HG03378 (cell line): ENCODE results near the gene ACIN1.
"Not testable (repeated sequence)": the region's sequence is repeated elsewhere in the genome, so short reads cannot be mapped to it uniquely, and the experiment has no call there.

Source experiments
- ATAC-seq: cut with Tn5 transposase; IDR thresholded peaks from one replicate; pipeline ENCODE4 v1.9.1; 2021; ENCODE audit warnings: mild to moderate bottlenecking, moderate library complexity; ENCODE audit not compliant: unreplicated experiment

ACIN1 gene

DNA sequence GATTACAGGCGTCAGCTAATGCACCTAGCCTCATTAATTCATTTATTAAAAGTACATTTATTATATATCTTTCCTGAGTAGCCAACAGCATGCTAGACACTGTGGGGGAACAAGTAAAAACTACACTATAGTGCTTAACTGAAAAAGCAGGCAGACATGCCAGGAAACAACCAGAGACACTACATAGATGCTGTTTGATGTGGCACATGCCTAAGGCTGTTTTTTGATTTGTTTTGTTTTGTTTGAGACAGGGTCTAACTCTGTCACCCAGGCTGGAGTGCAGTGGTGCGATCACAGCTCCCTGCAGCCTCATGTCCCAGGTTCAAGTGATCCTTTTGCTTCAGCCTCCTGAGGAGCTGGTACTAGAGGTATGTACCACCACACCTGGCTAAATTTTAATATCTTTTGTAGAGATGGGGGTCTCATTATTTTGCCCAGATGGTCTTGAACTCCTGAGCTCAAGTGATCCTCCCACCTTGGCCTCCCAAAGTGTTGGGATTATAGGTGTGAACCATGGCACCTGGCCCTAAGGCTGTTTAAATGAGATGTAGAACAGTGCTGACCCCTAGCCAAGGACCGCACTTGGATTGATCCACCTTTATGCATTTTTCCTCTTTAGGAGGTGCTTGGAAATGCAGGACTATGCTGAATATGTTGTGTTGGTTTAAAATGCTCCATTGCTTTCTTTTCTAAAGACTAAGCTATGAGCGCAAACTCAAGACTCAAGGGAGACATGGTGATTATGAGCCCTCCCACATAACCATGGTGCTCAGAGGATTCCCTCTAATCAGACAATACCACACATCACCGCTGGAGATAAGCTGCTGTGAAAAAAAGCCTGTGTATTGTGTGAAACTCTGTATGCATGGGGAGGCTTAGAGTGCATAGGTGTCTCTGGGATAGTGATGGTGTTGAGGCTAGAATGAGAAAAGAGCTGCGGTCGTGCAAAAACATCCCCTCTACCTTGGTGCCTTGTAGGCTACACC is 74.5 kb downstream of the ACIN1 start:
- no peak for ATAC-seq

DNA sequence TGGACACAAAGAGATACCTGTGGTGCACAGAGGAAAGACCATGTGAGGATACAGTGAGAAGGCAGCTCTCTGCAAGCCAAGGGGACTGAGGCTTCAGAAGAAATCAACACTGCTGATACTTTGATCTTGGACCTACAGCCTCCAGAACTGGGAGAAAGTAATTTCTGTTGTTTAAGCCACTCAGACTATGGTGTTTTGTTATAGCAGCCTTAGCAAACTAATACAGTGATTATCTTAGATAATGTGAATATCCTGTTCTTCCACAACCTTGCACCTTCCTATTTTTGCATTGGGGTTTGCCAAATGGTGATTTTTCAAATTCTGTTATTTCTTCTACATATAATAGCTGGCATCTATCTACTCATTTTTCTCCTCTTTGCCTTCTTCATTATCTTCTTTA is 76.8 kb downstream of the ACIN1 start:
- ATAC-seq = no peak

DNA sequence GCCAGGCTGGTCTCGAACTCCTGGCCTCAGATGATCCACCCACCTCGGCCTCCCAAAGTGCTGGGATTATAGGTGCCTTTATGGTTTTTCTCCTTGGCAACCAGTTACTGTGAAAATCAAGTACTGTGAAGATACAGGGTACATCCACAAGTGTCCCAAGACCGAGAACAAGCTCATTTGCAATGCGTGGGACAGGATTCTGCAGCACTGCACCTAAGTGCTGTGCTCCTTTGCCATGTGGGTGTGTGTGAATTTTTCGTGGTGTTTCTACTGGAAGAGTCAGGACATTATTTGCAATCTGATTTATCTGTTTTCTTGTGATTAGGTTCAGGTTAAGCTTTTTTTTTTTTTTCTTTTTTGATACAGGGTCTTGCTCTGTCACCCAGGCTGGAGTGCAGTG is 77.8 kb downstream of the ACIN1 start:
- ATAC-seq = no peak

DNA sequence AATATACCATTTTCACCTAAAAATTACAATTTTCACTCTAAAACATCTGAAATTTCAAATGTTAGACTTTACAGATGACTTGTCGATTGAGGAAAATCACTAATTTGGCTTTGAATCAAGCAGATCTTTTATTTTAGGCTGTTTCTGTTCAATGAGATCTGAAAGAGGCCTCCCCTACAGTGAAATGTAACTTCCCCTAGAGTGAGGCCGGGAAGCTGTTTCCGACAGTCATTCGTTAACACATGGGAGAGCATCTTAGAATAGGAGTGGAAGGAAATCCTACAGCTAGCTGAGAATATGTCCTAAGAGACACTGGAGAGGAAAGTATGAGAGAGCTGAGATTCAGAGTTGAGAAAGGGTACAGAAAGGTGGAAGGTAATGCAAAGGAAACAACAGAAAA is 79.3 kb downstream of the ACIN1 start:
- ATAC-seq = no peak

DNA sequence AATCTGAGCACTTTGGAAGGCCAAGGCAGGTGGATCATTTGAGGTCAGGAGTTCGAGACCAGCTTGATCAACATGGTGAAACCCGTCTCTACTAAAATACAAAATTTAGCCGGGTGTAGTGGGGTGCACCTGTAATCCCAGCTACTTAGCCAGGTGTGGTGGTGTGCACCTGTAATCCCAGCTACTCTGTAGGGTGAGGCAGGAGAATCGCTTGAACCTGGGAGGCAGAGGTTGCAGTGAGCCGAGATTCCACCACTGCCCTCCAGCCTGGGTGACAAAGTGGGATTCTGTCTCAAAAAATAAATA is 81.2 kb downstream of the ACIN1 start:
- ATAC-seq = not testable (repeated sequence)

DNA sequence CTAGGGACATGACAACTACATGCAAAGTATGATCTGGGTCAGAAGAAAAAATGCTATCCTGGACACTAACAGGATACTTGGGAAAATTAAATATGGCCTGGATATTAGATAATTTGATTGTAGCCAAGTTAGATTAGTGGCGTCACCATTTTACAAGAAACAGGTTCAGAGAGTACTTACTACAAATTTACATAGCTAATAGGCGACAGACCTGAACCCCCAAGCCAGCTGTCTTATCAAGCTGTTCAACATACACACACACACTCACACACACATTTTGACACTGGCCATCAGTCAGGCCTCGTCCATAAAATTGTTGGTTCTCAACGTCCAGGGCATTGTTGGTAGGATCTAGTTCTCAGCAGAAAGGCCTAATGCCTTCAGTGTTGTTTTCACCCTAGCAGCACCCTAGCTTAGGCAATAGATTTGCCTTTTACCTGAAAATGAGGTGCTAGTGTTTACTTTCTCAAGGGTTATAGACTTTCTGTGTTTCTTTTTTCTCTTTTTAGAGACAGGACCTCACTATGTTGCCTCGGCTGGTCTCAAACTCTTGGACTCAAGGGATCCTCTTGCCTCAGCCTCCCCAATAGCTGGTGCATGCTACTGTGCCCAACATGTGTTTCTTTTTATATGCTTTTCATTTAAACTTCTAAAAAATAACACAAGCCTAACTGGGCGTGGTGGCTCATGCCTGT is 81.7 kb downstream of the ACIN1 start:
- no peak for ATAC-seq

DNA sequence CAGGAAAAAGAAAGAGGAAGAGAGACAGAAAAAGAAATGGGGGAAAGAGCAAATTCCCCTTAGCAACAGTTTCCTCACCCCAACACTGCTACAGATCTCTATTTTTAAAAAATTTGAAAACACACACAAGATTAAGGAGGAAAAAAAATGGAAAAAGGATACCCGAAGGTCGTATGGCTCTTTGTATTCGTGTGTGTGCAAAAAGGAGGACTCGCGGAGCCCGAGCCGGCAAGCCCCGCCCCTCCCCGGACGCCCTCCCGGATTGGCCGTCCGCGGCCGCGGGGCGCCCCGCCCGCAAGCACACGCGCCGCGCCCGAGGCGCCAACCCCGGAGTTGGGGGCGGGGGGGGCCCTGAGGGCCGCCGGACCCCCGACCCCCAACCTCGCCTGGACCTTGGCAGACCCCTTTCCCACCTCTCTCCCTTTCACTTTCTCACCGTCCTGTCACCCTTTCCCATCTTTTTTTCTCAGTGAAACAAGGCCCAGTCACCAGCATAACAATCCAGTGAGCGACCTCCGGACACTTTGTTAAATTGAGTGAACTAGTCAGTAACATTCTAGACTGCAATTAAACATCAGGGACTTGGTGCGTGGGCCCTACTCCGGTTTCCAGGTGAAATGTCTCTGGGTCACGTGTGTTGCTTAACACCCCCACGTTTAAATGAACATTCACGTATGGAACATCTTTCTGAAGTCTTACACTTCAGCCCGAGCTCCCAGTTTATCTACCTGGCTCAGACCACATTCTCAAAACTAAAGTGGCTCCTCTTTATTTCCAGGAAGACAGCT is 84.8 kb downstream of the ACIN1 start, which contains the start of gene C14orf93:
Gene C14orf93, minus strand, starts transcription at position 205 of the 788 bp plus-strand sequence. CDS start 11,120 bp downstream, outside the sequence.
- ATAC-seq = no peak

DNA sequence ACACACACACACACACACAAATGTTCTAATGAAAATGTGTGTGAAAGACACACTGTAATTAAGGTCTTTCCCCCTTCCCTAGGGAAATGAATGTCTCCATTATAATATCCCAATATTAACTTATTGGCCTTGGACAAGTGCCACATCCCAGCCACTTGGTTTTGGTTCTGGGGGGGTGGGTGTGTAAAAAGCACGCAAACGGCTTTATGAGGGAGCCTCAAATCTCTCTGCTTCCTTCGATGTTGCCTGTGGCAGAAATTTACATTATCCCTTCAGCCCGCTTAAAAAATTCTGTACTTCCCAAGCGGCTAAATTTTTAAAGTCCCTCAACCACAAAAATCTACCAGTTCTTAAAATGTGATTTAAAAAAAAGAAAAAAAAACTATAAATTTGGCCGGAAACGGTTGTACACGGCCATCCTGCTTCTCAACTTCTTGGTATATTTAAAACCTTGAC is 85.4 kb downstream of the ACIN1 start:
- no peak for ATAC-seq

DNA sequence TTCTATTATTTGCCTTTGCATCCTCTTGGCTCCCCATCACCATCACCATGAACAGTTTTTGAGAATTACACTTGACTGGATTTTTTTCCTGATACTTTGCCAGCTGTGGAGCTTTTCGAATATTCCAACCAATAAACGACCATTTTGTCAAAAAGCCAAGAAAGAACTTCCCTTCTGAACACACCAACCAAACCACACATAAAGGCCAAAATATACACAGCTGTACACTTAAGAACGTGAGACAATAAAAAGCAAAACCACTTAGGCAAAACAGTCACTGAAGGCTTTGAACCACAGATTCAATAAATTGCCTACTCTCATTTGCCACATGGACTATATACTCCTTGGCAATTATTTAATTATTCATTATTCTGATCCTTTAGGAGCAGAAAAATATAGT is 86.1 kb downstream of the ACIN1 start:
- ATAC-seq = no peak
